ENCODE measurements around the gene MXRA8.

The MXRA8 gene

GRCh38 chr1:1322952-1323351 is 35.4 kb downstream of the MXRA8 start:
- H3K79me2 ChIP-seq (ENCODE audit: insufficient read depth, low read depth), result peaks cover 55% of the 10 kb centered on the region
- H3K9ac ChIP-seq, result no peak overlapping the region; the same call in 1 of the 2 replicates
- H3K4me2 ChIP-seq, result peak overlapping the region; percentile 23; the same call in 1 of the 2 replicates

GRCh38 chr1:1322418-1322817 is 35.9 kb downstream of the MXRA8 start:
- Histone ChIP-seq H3K36me3 (ENCODE audit: insufficient read depth) (no peaks in the 10 kb centered on the region), H3K27me3 (ENCODE audit: insufficient read depth, low read depth) (no peaks in the 10 kb centered on the region), H4K20me1 (ENCODE audit: insufficient read depth) (no peaks in the 10 kb centered on the region), H3K4me3 (IDR thresholded peaks at IDR 0.05; ENCODE audit: insufficient read depth, low read depth, low read length) (no peak overlapping the region), H3K9ac (no peak overlapping the region), H2AFZ (ENCODE audit: low read depth) (no peak overlapping the region), H3K4me1 (ENCODE audit: low read depth, poor library complexity, severe bottlenecking) (peaks cover 22% of the 10 kb centered on the region), H3K27ac (no peak overlapping the region), H3K4me2 (no peak overlapping the region), H3K79me2 (ENCODE audit: insufficient read depth, low read depth) (peaks cover 55% of the 10 kb centered on the region)
- no peak for TF ChIP-seq CTCF (conservative IDR thresholded peaks at IDR 0.05; ENCODE audit: low read depth, low read length)

More at GRCh38 chr1:1322952-1323351, 35.4 kb downstream of the MXRA8 start:
- Histone ChIP-seq H3K36me3 (ENCODE audit: insufficient read depth) (no peaks in the 10 kb centered on the region), H3K27ac (no peak overlapping the region), H4K20me1 (ENCODE audit: insufficient read depth) (no peaks in the 10 kb centered on the region), H3K27me3 (ENCODE audit: insufficient read depth, low read depth) (no peaks in the 10 kb centered on the region), H2AFZ (ENCODE audit: low read depth) (no peak overlapping the region), H3K4me3 (IDR thresholded peaks at IDR 0.05; ENCODE audit: insufficient read depth, low read depth, low read length) (no peak overlapping the region), H3K4me1 (ENCODE audit: low read depth, poor library complexity, severe bottlenecking) (peaks cover 22% of the 10 kb centered on the region)
- no peak for TF ChIP-seq CTCF (conservative IDR thresholded peaks at IDR 0.05; ENCODE audit: low read depth, low read length)

- no peak overlapping the region for H3K4me2 ChIP-seq
- H3K9ac ChIP-seq, result no peak overlapping the region
- no peak overlapping the region for H3K27ac ChIP-seq
- H3K4me1 ChIP-seq (ENCODE audit: low read depth, poor library complexity, severe bottlenecking), result peaks cover 21% of the 10 kb centered on the region
- H3K4me3 ChIP-seq (IDR thresholded peaks at IDR 0.05; ENCODE audit: insufficient read depth, low read depth, low read length), result no peak overlapping the region
- no peaks in the 10 kb centered on the region; the same call in 1 of the 2 replicates for H3K36me3 ChIP-seq (ENCODE audit: insufficient read depth)
- no peaks in the 10 kb centered on the region for H3K27me3 ChIP-seq (ENCODE audit: insufficient read depth, low read depth)
- H2AFZ ChIP-seq (ENCODE audit: low read depth), result no peak overlapping the region
- peaks cover 52% of the 10 kb centered on the region for H3K79me2 ChIP-seq (ENCODE audit: insufficient read depth, low read depth)
- no peaks in the 10 kb centered on the region for H4K20me1 ChIP-seq (ENCODE audit: insufficient read depth)
- TF ChIP-seq CTCF (conservative IDR thresholded peaks at IDR 0.05; ENCODE audit: low read depth, low read length), result no peak
These were observed 36.9 kb downstream of the MXRA8 start for GRCh38 chr1:1321477-1321876.

GRCh38 chr1:1320666-1321448 is 37.5 kb downstream of the MXRA8 start:
- H2AFZ ChIP-seq (ENCODE audit: low read depth), result no peak overlapping the region
- H4K20me1 ChIP-seq (ENCODE audit: insufficient read depth), result no peaks in the 10 kb centered on the region
- H3K79me2 ChIP-seq (ENCODE audit: insufficient read depth, low read depth), result peaks cover 49% of the 10 kb centered on the region
- peaks cover 15% of the 10 kb centered on the region for H3K4me1 ChIP-seq (ENCODE audit: low read depth, poor library complexity, severe bottlenecking)
- TF ChIP-seq CTCF (conservative IDR thresholded peaks at IDR 0.05; ENCODE audit: low read depth, low read length), result no peak
- H3K27ac ChIP-seq, result no peak overlapping the region
- no peak overlapping the region for H3K4me2 ChIP-seq
- no peak overlapping the region for H3K4me3 ChIP-seq (IDR thresholded peaks at IDR 0.05; ENCODE audit: insufficient read depth, low read depth, low read length)
- H3K36me3 ChIP-seq (ENCODE audit: insufficient read depth), result no peaks in the 10 kb centered on the region; the same call in 1 of the 2 replicates
- H3K27me3 ChIP-seq (ENCODE audit: insufficient read depth, low read depth), result no peaks in the 10 kb centered on the region
- H3K9ac ChIP-seq, result no peak overlapping the region

Data from KMS-11 (cell line).